8988T (cell line): ENCODE results near the gene OBP2A.

Experiments used
- DNase-seq: peaks from one replicate; pipeline ENCODE4 v3.0.0; 2011

Gene OBP2A

GRCh38 chr9:135581636-135582426, 35.9 kb downstream of the OBP2A start:
- no peak for DNase-seq

- no peak for DNase-seq
Measured at GRCh38 chr9:135582541-135582940, 36.6 kb downstream of the OBP2A start.

- DNase-seq: no peak
Measured at GRCh38 chr9:135582966-135583687, 37.2 kb downstream of the OBP2A start.

GRCh38 chr9:135583688-135584011, 37.7 kb downstream of the OBP2A start:
- DNase-seq: no peak

GRCh38 chr9:135584371-135584770, 38.4 kb downstream of the OBP2A start:
- DNase-seq: no peak

GRCh38 chr9:135584934-135585333, 39.0 kb downstream of the OBP2A start:
- no peak for DNase-seq

- DNase-seq: no peak
Measured at GRCh38 chr9:135586601-135587109, 40.7 kb downstream of the OBP2A start.

GRCh38 chr9:135587658-135588057, 41.7 kb downstream of the OBP2A start:
- no peak for DNase-seq

GRCh38 chr9:135588371-135588770, 42.4 kb downstream of the OBP2A start:
- DNase-seq: no peak

- no peak for DNase-seq
Measured at GRCh38 chr9:135588886-135589595, 43.1 kb downstream of the OBP2A start.

GRCh38 chr9:135589596-135590485, 43.9 kb downstream of the OBP2A start:
- DNase-seq: no peak

- no peak for DNase-seq
Measured at GRCh38 chr9:135590486-135591079, 44.7 kb downstream of the OBP2A start.

- DNase-seq: no peak
Measured at GRCh38 chr9:135591506-135592330, 45.8 kb downstream of the OBP2A start.

- no peak for DNase-seq
Measured at GRCh38 chr9:135592331-135592590, 46.3 kb downstream of the OBP2A start.

- DNase-seq: no peak
Measured at GRCh38 chr9:135592625-135593024, 46.7 kb downstream of the OBP2A start.

- no peak for DNase-seq
Measured at GRCh38 chr9:135596211-135596610, 50.3 kb downstream of the OBP2A start.
